Liver (tissue), 9 donors: ENCODE data around the gene OR10P1. TPM values are rescaled to one million over a fixed set of nuclear protein-coding genes. Genes with fewer than 3 reads are reported as not detected.

Experiments
- DNase-seq: peaks from one replicate; pipeline ENCODE4 v3.0.0-alpha.2; 2017; ENCODE audit warnings: low spot score
- H3K27ac ChIP-seq, 2 donors: one replicate each; pipeline ENCODE4 v1.7.0; 2013; ENCODE audit warnings: inconsistent platforms in 2 of 2, low read length in 2 of 2, control low read depth in 1 of 2, low read depth in 1 of 2, mild to moderate bottlenecking in 1 of 2
- H3K27me3 ChIP-seq, 4 donors: one replicate each; pipeline versions ENCODE4 v1.6.1 to v1.7.0; 2013; ENCODE audit warnings: low read length in 3 of 4, inconsistent platforms in 1 of 4, mild to moderate bottlenecking in 1 of 4, moderate library complexity in 1 of 4; ENCODE audit not compliant: control insufficient read depth in 4 of 4, insufficient read depth in 4 of 4
- H3K36me3 ChIP-seq, 4 donors: one replicate each; pipeline versions ENCODE4 v1.6.1 to v1.7.0; 2013; ENCODE audit warnings: low read length in 3 of 4, mild to moderate bottlenecking in 3 of 4, low read depth in 1 of 4, moderate library complexity in 1 of 4; ENCODE audit not compliant: control insufficient read depth in 4 of 4, insufficient read depth in 3 of 4
- H3K4me1 ChIP-seq, 4 donors: one replicate each; pipeline versions ENCODE4 v1.6.1 to v1.7.0; 2013; ENCODE audit warnings: low read length in 3 of 4, mild to moderate bottlenecking in 3 of 4, moderate library complexity in 1 of 4; ENCODE audit not compliant: control insufficient read depth in 4 of 4, insufficient read depth in 4 of 4
- H3K4me3 ChIP-seq, 3 donors: one replicate each; pipeline versions ENCODE4 v1.6.1 to v1.7.0; 2013; ENCODE audit warnings: low read length in 3 of 3, control low read depth in 1 of 3, low read depth in 1 of 3, mild to moderate bottlenecking in 1 of 3
- H3K9ac ChIP-seq, 2 donors: one replicate each; pipeline ENCODE4 v1.7.0; 2013; ENCODE audit warnings: low read length in 2 of 2, mild to moderate bottlenecking in 2 of 2, moderate library complexity in 2 of 2, control low read depth in 1 of 2, low read depth in 1 of 2
- H3K9me3 ChIP-seq, 4 donors: one replicate each; pipeline versions ENCODE4 v1.6.1 to v1.7.0; 2013; ENCODE audit warnings: low read length in 3 of 4; ENCODE audit not compliant: control insufficient read depth in 4 of 4
- ATF3 ChIP-seq: IDR thresholded peaks from 2 replicates; pipeline ENCODE4 v1.6.1; 2016; ENCODE audit warnings: antibody characterized with exemption
- CTCF ChIP-seq: fragments of 150-350 bp; IDR thresholded peaks from 2 replicates; pipeline ENCODE4 v1.5.1; 2017; ENCODE audit warnings: improper control_type of control experiment, low read depth, low read length; ENCODE audit not compliant: missing input control
- EGR1 ChIP-seq, 2 donors: IDR thresholded peaks; 2 replicates each; pipeline ENCODE4 v1.6.1; 2016 to 2018; ENCODE audit warnings: antibody characterized with exemption in 2 of 2, low read depth in 2 of 2
- FOXA1 ChIP-seq: IDR thresholded peaks from 2 replicates; pipeline ENCODE4 v1.6.1; 2016; ENCODE audit warnings: antibody characterized with exemption
- FOXA2 ChIP-seq: IDR thresholded peaks from 2 replicates; pipeline ENCODE4 v1.6.1; 2016; ENCODE audit warnings: antibody characterized with exemption
- GABPA ChIP-seq, 2 donors: IDR thresholded peaks in 1 of 2; conservative IDR thresholded peaks in 1 of 2; 2 replicates each; pipeline ENCODE4 v1.6.1; 2016; ENCODE audit warnings: antibody characterized with exemption in 2 of 2, mild to moderate bottlenecking in 1 of 2, moderate library complexity in 1 of 2
- HNF4A ChIP-seq, 2 donors: conservative IDR thresholded peaks; 2 replicates each; pipeline ENCODE4 v1.6.1; 2016; ENCODE audit warnings: antibody characterized with exemption in 2 of 2, mild to moderate bottlenecking in 2 of 2
- HNF4G ChIP-seq: IDR thresholded peaks from 2 replicates; pipeline ENCODE4 v1.6.1; 2016; ENCODE audit warnings: antibody characterized with exemption
- JUND ChIP-seq, 2 donors: IDR thresholded peaks; 2 replicates each; pipeline ENCODE4 v1.6.1; 2016; ENCODE audit warnings: antibody characterized with exemption in 2 of 2
- NR2F2 ChIP-seq: IDR thresholded peaks from 2 replicates; pipeline ENCODE4 v1.6.1; 2016; ENCODE audit warnings: antibody characterized with exemption
- RAD21 ChIP-seq, 2 donors: IDR thresholded peaks; 2 replicates each; pipeline ENCODE4 v1.6.1; 2016; ENCODE audit warnings: antibody characterized with exemption in 2 of 2, mild to moderate bottlenecking in 2 of 2
- RXRA ChIP-seq, 2 donors: IDR thresholded peaks; 2 replicates each; pipeline ENCODE4 v1.6.1; 2017 to 2018; ENCODE audit warnings: antibody characterized with exemption in 2 of 2, mild to moderate bottlenecking in 1 of 2
- SP1 ChIP-seq: IDR thresholded peaks from 2 replicates; pipeline ENCODE4 v1.6.1; 2018; ENCODE audit warnings: antibody characterized with exemption, mild to moderate bottlenecking
- TAF1 ChIP-seq: conservative IDR thresholded peaks from 2 replicates; pipeline ENCODE4 v1.6.1; 2016; ENCODE audit warnings: antibody characterized with exemption, mild to moderate bottlenecking
- YY1 ChIP-seq: IDR thresholded peaks from 2 replicates; pipeline ENCODE4 v1.6.1; 2016; ENCODE audit warnings: antibody characterized with exemption, mild to moderate bottlenecking
- WGBS: extraction: QIAGEN DNeasy Blood & Tissue Kit; methylation state at CpG from one replicate; pipeline ENCODE4 v1.1.7; 2013; 5-methylcytosine and 5-hydroxymethylcytosine counted together
- polyA plus RNA-seq, 2 donors: library from polyadenylated mRNA; stranded (reverse) in 1 of 2; unstranded in 1 of 2; fragments of 200-250 nt in 1 of 2; fragments of >200 nt in 1 of 2; fragmentation: Nextera tagmentation in 1 of 2; extraction: Ambion mirVana in 1 of 2; gene quantifications; one replicate each; pipeline versions ENCODE4 v1.2.1 to v1.2.3, GENCODE V29; 2013 to 2015
- total RNA-seq, 2 donors: library from RNA; depleted of rRNA; stranded (reverse); fragments of >200 nt; gene quantifications; one replicate each; pipeline ENCODE4 v1.2.3, GENCODE V29; 2014
- TF ChIP-seq, protein P1 (sequence below): IDR thresholded peaks from 2 replicates; pipeline ENCODE4 v1.6.1; 2016; ENCODE audit warnings: antibody characterized with exemption, mild to moderate bottlenecking
- TF ChIP-seq, protein P2 (sequence below): IDR thresholded peaks from 2 replicates; pipeline ENCODE4 v1.6.1; 2016; ENCODE audit warnings: antibody characterized with exemption
- TF ChIP-seq, protein P3 (sequence below): IDR thresholded peaks from 2 replicates; pipeline ENCODE4 v1.6.1; 2016; ENCODE audit warnings: antibody characterized with exemption
- donor health status: healthy.
- donor health status: healthy.
- donor health status: healthy.
- donor health status: healthy.
- donor health status: healthy.

Gene OR10P1
- total and polyA plus RNA-seq, 4 donors, result not detected

GRCh38 chr12:55610598-55610997 lies 26.1 kb upstream of the OR10P1 start:
- H3K4me3 ChIP-seq, result no peak overlapping the region
- H3K36me3 ChIP-seq, result no peaks in the 10 kb centered on the region
- H3K27me3 ChIP-seq, result peaks cover 0 to 4% (median 0%) of the 10 kb centered on the region in 4 donors
- no peak overlapping the region for H3K9ac ChIP-seq
- TF ChIP-seq YY1, result no peak
- TF ChIP-seq, protein P1, sequence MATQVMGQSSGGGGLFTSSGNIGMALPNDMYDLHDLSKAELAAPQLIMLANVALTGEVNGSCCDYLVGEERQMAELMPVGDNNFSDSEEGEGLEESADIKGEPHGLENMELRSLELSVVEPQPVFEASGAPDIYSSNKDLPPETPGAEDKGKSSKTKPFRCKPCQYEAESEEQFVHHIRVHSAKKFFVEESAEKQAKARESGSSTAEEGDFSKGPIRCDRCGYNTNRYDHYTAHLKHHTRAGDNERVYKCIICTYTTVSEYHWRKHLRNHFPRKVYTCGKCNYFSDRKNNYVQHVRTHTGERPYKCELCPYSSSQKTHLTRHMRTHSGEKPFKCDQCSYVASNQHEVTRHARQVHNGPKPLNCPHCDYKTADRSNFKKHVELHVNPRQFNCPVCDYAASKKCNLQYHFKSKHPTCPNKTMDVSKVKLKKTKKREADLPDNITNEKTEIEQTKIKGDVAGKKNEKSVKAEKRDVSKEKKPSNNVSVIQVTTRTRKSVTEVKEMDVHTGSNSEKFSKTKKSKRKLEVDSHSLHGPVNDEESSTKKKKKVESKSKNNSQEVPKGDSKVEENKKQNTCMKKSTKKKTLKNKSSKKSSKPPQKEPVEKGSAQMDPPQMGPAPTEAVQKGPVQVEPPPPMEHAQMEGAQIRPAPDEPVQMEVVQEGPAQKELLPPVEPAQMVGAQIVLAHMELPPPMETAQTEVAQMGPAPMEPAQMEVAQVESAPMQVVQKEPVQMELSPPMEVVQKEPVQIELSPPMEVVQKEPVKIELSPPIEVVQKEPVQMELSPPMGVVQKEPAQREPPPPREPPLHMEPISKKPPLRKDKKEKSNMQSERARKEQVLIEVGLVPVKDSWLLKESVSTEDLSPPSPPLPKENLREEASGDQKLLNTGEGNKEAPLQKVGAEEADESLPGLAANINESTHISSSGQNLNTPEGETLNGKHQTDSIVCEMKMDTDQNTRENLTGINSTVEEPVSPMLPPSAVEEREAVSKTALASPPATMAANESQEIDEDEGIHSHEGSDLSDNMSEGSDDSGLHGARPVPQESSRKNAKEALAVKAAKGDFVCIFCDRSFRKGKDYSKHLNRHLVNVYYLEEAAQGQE, result no peak
- TF ChIP-seq, protein P2, sequence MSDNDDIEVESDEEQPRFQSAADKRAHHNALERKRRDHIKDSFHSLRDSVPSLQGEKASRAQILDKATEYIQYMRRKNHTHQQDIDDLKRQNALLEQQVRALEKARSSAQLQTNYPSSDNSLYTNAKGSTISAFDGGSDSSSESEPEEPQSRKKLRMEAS, result no peak
- no peak for TF ChIP-seq CTCF
- TF ChIP-seq TAF1, result no peak
- TF ChIP-seq HNF4G, result no peak
- no peak for TF ChIP-seq ATF3
- TF ChIP-seq FOXA1, result no peak
- TF ChIP-seq EGR1 (IDR thresholded peaks at IDR 0.05; ENCODE audit: low read depth in 2 of 2), result no peak
- TF ChIP-seq FOXA2, result no peak
- TF ChIP-seq RXRA (IDR thresholded peaks at IDR 0.05), result no peak
- no peak for TF ChIP-seq GABPA (IDR thresholded peaks at IDR 0.05 in 1 of 2, conservative IDR thresholded peaks at IDR 0.05 in 1 of 2)
- TF ChIP-seq JUND (IDR thresholded peaks at IDR 0.05), result no peak
- TF ChIP-seq NR2F2, result no peak
- no peak for TF ChIP-seq RAD21 (IDR thresholded peaks at IDR 0.05)
- TF ChIP-seq, protein P3, sequence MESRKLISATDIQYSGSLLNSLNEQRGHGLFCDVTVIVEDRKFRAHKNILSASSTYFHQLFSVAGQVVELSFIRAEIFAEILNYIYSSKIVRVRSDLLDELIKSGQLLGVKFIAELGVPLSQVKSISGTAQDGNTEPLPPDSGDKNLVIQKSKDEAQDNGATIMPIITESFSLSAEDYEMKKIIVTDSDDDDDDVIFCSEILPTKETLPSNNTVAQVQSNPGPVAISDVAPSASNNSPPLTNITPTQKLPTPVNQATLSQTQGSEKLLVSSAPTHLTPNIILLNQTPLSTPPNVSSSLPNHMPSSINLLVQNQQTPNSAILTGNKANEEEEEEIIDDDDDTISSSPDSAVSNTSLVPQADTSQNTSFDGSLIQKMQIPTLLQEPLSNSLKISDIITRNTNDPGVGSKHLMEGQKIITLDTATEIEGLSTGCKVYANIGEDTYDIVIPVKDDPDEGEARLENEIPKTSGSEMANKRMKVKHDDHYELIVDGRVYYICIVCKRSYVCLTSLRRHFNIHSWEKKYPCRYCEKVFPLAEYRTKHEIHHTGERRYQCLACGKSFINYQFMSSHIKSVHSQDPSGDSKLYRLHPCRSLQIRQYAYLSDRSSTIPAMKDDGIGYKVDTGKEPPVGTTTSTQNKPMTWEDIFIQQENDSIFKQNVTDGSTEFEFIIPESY, result no peak
- no peak for TF ChIP-seq SP1
- TF ChIP-seq HNF4A (conservative IDR thresholded peaks at IDR 0.05), result no peak
- WGBS, result 84% methylated on average over 1 of the region's 1 CpG
- H3K27ac ChIP-seq, result no peak overlapping the region
- no peak for DNase-seq
- H3K4me1 ChIP-seq, result peaks cover 0 to 4% (median 0%) of the 10 kb centered on the region in 4 donors
- H3K9me3 ChIP-seq, result peaks cover 3 to 9% (median 5%) of the 10 kb centered on the region in 4 donors
